Fibroblast of lung (primary cell): ENCODE data around the gene RTKN.

Source experiments
- CTCF ChIP-seq, 2 donors: IDR thresholded peaks in 1 of 2; conservative IDR thresholded peaks in 1 of 2; 1 replicate in 1 of 2; 2 replicates in 1 of 2; pipeline ENCODE4 v1.5.1; 2011 to 2012; ENCODE audit warnings: low read length in 2 of 2, control low read depth in 1 of 2, inconsistent platforms in 1 of 2, low read depth in 1 of 2, mild to moderate bottlenecking in 1 of 2
- EZH2 ChIP-seq: IDR thresholded peaks from 2 replicates; pipeline ENCODE4 v1.5.1; 2012; ENCODE audit warnings: low read length, control low read depth, mild to moderate bottlenecking; ENCODE audit errors: missing control alignments

GRCh38 chr2:74472086-74472944 is 30.6 kb upstream of the RTKN start, which contains the start of gene MRPL53:
- no peak for TF ChIP-seq EZH2
- no peak for TF ChIP-seq CTCF (conservative IDR thresholded peaks at IDR 0.05 in 1 of 2, IDR thresholded peaks at IDR 0.05 in 1 of 2; ENCODE audit: low read depth in 1 of 2, low read length in 2 of 2)
